Ecto neural progenitor cell (in vitro differentiated cells): ENCODE measurements around the gene TLE7.

ENCODE experiments used
- DNase-seq: peaks from one replicate; pipeline ENCODE4 v3.0.0-alpha.2; 2018; ENCODE audit warnings: low spot score

TLE7 gene

GRCh38 chr16:71442051-71442440 is at the start of gene TLE7:
Gene TLE7, minus strand, starts transcription at chr16:71442054. Its CDS starts 8,730 bp downstream, at chr16:71433324.
- no peak for DNase-seq

- no peak for DNase-seq
These were observed 49.2 kb upstream of the TLE7 start for GRCh38 chr16:71491054-71491453.

GRCh38 chr16:71490361-71490760 is 48.5 kb upstream of the TLE7 start:
- DNase-seq: no peak

- DNase-seq: no peak
These were observed 47.3 kb upstream of the TLE7 start, which contains the start of gene ZNF19 for GRCh38 chr16:71489122-71489521. Gene ZNF19, minus strand, starts transcription at chr16:71489324. Its CDS starts 7,210 bp downstream, at chr16:71482114.

- DNase-seq: peak; percentile 80
These were observed 42.4 kb upstream of the TLE7 start for GRCh38 chr16:71484006-71484893.

GRCh38 chr16:71482569-71482968 is 40.7 kb upstream of the TLE7 start:
- no peak for DNase-seq

- no peak for DNase-seq
These were observed 39.1 kb upstream of the TLE7 start for GRCh38 chr16:71480956-71481355.

- no peak for DNase-seq
These were observed 37.6 kb upstream of the TLE7 start for GRCh38 chr16:71479420-71479819.

- no peak for DNase-seq
These were observed 34.7 kb upstream of the TLE7 start for GRCh38 chr16:71476457-71477124.

GRCh38 chr16:71474864-71475263 is 33.0 kb upstream of the TLE7 start:
- no peak for DNase-seq

GRCh38 chr16:71473891-71474290 is 32.0 kb upstream of the TLE7 start:
- DNase-seq: no peak

GRCh38 chr16:71472931-71473330 is 31.1 kb upstream of the TLE7 start:
- DNase-seq: no peak

GRCh38 chr16:71472051-71472450 is 30.2 kb upstream of the TLE7 start:
- DNase-seq: no peak

- DNase-seq: peak; percentile 81
These were observed 26.0 kb upstream of the TLE7 start for GRCh38 chr16:71467810-71468209.

GRCh38 chr16:71464231-71464630 is 22.4 kb upstream of the TLE7 start:
- DNase-seq: no peak

GRCh38 chr16:71461686-71462648 is 20.1 kb upstream of the TLE7 start, which contains the start of gene ZNF23:
Gene ZNF23, minus strand, starts transcription at chr16:71462247. Its CDS starts 5,451 bp downstream, at chr16:71456796.
- peak; percentile 88 for DNase-seq

GRCh38 chr16:71460941-71461340 is 19.1 kb upstream of the TLE7 start:
- no peak for DNase-seq

- DNase-seq: no peak
These were observed 18.4 kb upstream of the TLE7 start for GRCh38 chr16:71460236-71460635.

- DNase-seq: no peak
These were observed 17.7 kb upstream of the TLE7 start for GRCh38 chr16:71459510-71459909.

- DNase-seq: no peak
These were observed 14.9 kb upstream of the TLE7 start for GRCh38 chr16:71456801-71457200.

- no peak for DNase-seq
These were observed 11.2 kb upstream of the TLE7 start for GRCh38 chr16:71453036-71453435.

- no peak for DNase-seq
These were observed 7.2 kb upstream of the TLE7 start for GRCh38 chr16:71449020-71449419.
